22Rv1 (cell line): Measurements from ENCODE around the gene VWA1.

Experiments
- ZFX ChIP-seq: fragments of 450-650 bp; IDR thresholded peaks from 2 replicates; pipeline ENCODE4 v1.6.1; 2017; ENCODE audit warnings: antibody characterized with exemption, borderline replicate concordance
- TF ChIP-seq, protein P1 (sequence below): fragments of 450-650 bp; IDR thresholded peaks from 2 replicates; pipeline ENCODE4 v1.5.1; 2017; ENCODE audit warnings: mild to moderate bottlenecking

GRCh38 chr1:1451696-1452364, 16.3 kb downstream of the VWA1 start:
- TF ChIP-seq, protein P1, sequence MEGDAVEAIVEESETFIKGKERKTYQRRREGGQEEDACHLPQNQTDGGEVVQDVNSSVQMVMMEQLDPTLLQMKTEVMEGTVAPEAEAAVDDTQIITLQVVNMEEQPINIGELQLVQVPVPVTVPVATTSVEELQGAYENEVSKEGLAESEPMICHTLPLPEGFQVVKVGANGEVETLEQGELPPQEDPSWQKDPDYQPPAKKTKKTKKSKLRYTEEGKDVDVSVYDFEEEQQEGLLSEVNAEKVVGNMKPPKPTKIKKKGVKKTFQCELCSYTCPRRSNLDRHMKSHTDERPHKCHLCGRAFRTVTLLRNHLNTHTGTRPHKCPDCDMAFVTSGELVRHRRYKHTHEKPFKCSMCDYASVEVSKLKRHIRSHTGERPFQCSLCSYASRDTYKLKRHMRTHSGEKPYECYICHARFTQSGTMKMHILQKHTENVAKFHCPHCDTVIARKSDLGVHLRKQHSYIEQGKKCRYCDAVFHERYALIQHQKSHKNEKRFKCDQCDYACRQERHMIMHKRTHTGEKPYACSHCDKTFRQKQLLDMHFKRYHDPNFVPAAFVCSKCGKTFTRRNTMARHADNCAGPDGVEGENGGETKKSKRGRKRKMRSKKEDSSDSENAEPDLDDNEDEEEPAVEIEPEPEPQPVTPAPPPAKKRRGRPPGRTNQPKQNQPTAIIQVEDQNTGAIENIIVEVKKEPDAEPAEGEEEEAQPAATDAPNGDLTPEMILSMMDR: no peak
- no peak for TF ChIP-seq ZFX
